CD4-positive, alpha-beta T cell treated with Interleukin-17A for 4 hours (primary cell): Measurements from ENCODE around the gene PTPRF.
A peak's percentile ranks its signal among the peaks of the same experiment; 100 is the strongest.
"Not testable (repeated sequence)": the region's sequence is repeated elsewhere in the genome, so short reads cannot be mapped to it uniquely, and the experiment has no call there.

ENCODE experiments used
- DNase-seq: peaks from one replicate; pipeline ENCODE4 v3.0.0-alpha.2; 2020; ENCODE audit warnings: mixed read lengths

Gene PTPRF

DNA sequence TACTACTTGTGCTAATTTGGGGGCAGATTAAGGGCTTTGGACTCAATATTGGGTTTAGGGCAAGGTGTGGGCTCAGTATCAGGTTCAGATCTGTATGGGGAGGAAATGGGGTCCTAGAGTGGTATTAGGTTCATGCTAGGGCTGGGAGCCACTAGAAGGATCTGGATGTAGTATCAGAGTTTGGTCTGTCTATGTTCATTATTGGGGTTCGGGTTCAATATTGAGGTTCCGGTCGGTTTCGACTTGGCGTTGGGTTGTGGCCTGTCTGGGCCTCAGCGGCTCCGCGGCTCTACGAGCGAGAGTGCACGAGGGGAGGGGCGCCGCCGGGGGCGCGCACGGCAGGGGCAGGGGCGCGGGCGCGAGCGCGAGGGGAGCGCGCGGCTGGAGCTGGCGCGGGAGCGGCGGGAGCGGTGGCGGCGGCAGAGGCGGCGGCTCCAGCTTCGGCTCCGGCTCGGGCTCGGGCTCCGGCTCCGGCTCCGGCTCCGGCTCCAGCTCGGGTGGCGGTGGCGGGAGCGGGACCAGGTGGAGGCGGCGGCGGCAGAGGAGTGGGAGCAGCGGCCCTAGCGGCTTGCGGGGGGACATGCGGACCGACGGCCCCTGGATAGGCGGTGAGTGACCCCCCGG is at the start of gene PTPRF:
Gene PTPRF, plus strand, starts transcription at position 401 of the 624 bp plus-strand sequence. CDS start 14,193 bp downstream, outside the sequence.
- DNase-seq, result peak; percentile 42

DNA sequence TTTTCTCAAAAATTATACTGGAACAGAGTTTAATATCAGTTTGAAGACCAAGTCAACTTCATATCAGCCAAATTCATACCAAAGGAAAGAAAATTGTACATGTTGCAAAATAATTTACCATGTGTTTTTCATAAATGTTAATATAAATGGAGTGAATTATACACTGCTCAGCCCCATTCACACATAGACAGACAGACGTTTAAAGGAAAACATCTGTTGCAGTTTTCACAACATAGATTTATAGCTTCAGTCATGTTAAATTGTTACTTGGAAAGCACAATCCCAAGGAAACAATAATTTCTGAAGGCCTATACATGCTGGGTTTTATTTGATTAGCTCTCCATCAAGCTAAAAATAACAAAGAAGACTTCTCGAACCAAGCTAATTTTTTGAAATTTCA is 49.2 kb upstream of the PTPRF start:
- DNase-seq, result no peak

DNA sequence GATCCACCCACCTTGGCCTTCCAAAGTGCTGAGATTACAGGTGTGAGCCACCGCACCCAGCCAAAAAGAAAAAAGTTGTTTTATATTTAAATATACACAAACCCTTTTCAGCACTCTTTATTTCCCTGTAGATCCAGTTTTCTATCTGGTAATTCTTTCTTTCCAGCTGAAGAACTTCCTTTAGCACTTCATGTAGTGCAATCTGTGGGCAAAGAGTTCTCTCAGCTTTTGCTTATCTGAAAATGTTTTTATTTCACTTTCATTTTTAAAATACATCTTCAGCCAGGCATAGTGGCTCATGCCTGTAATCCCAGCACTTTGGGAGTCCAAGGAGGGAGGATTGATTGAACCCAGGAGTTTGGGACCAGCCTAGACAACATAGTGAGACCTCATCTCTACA is 48.5 kb upstream of the PTPRF start:
- DNase-seq, result no peak

DNA sequence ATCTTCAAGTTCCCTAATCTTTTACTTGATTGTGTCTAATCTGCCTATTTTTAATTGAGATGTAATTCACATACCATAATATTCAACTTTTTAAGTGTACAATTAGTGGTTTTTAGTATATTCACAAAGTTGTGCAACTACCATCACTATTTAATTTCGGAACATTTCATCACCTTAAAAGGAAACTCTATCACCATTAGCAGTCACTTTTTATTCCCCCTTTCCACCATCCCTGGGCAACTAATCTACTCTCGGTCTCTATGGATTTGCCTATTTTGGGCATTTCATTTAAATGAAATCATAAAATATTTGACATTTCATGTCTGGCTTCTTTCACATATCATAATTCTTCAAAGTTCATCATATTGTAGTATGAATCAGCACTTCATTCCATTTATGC is 46.3 kb upstream of the PTPRF start:
- DNase-seq, result no peak

DNA sequence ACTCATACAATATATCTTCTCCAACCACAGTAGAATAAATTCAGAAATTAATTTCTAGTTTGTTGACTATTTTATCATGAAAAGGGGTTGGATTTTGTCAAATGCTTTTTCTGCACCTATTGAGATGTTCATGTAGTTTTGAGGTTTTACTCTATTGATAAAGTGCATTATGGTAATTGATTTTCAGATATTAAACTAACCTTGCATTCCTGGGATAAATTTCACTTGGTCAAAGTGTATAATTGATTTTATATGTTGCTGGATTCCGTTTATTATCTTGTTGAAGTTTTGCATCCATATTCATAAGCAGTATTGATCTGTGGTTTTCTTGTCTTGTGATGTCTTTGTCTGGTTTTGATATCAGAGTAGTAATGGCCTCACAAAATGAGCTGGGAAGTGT is 42.5 kb upstream of the PTPRF start:
- no peak for DNase-seq

DNA sequence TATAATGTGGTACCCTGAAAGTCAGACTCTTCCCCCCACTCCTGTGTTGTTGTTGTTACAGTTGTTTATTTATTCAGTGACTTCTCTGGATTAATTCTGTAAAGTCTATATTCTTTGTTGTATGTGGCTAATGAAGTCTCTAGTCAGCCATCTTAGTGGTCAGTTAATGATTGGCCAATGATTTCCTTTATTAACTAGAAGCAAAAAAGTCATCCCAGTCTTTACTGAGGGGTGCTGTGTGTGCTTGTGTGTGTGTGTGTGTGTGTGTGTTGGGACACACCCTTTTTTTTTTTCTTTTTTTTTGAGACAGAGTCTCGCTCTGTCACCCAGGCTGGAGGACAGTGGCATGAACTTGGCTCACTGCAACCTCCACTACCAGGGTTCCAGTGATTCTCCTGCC is 39.6 kb upstream of the PTPRF start:
- no peak for DNase-seq

DNA sequence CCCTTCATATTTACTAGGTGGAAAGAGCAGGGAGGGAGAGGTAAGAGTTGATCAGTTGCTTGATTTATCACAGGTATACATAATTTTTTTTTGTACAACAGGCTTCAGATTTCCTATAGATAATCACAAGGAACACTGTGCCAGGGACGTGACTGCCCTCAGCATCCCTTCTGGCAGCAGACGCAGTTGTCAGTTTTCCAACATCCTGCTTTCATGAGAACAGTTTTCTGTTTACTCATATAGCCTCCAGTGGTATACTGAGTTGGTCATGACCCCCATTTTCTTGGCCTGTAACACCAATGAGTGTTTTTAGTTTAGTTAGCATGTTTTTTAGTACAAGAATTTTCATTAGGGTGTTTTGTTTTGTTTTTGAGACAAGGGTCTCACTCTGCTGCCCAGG is 37.9 kb upstream of the PTPRF start:
- no peak for DNase-seq

DNA sequence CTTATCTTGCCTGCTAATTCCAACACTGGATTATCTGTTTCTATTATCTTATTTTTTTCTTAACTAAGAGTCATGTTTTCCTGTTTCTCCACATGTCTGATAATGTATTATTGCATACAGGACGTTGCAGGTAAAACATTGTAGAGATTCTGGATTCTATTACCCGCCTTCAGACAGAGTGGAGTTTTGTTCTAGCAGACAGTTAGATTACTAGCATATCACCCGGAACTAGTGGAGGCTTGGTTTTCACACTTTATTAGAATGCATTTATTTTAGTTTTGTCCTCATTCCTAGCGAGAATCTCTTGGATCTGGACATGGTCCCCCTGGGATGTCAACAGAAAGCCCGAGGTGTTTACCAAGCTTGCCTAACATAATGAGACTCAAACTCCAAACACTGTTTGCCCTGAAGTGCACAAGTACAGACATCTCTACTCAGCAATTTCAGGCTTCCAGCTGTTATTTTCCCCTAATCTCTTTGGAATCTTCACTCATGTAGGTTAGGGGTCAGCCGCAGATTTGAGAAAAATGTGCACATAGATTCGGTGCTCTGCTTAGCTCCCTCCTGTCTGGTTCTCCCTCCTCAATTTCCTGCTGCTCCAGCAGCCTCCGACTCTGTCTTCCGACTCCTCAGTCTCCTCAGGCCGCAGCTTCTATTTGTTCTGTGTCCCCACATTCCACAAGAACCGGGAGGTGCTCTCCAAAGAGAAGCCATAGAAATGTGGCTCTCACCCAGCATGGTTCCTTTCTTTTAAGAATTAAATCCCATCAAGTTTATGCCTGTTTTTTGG is 36.8 kb upstream of the PTPRF start:
- DNase-seq, result no peak

DNA sequence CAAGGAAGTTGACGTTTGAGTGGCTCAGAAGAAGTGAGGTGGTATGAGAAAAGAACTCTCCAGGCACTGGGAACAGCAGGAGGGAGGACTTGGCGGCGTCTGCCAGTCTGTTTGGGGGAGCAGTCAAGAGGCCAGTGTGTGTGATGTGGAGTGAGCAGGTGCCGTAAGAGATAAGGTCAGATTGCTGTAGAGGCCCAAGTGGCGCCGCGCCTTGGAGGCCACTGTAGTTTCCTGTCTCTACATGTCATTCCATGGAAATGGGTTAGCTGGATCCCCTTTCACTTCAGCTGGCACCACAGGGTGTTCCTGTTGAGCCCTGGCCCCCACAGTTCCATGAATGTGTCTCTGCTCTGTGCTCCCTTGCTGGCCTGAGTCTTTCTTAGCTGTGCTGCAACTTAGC is 35.5 kb upstream of the PTPRF start:
- no peak for DNase-seq

DNA sequence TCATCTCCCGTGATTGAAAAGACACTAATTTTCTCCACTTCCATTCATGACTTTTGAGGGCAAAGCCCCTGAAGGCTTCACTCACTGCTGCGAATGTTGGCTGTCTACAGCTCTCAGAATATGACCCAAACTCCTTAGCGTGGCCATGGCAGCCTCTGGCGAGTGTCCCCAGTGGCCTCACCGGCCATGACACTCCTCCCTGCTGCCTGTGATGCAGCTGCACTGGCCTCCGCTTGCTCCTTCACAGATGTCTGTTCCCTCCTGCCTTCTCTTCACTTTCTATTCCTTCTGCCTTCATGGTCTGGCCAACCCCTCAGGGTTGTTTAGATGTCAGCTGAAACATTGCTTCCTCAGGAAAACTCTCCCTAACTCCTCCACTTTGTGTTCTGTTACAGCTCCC is 30.8 kb upstream of the PTPRF start:
- no peak for DNase-seq

DNA sequence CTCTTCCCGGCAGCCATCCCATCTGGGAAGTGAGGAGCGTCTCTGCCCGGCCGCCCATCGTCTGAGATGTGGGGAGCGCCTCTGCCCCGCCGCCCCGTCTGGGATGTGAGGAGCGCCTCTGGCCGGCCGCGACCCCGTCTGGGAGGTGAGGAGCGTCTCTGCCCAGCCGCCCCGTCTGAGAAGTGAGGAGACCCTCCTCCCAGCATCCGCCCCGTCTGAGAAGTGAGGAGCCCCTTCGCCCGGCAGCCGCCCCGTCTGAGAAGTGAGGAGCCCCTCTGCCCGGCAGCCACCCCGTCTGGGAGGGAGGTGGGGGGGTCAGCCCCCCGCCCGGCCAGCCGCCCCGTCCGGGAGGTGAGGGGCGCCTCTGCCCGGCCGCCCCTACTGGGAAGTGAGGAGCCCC is 28.9 kb upstream of the PTPRF start:
- not testable (repeated sequence) for DNase-seq

DNA sequence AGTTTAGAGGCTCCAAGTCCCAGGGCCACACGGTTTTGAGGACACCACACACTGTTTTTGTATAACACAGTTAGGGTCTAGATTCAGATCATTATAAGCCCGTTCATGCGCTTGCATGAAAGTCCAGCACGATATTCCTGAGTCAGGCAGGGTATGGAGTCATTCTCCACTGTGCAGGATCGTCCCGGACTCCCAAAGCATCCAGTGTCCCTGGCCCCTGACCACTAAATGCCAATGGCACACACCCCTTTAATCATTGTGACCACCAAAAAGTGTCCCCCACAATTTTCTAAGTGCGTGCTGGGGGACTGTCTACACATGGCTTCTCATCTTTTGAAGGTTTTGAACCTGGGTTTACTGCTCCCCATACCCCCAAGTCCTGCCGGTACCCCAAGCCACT is 27.1 kb upstream of the PTPRF start:
- DNase-seq, result no peak

DNA sequence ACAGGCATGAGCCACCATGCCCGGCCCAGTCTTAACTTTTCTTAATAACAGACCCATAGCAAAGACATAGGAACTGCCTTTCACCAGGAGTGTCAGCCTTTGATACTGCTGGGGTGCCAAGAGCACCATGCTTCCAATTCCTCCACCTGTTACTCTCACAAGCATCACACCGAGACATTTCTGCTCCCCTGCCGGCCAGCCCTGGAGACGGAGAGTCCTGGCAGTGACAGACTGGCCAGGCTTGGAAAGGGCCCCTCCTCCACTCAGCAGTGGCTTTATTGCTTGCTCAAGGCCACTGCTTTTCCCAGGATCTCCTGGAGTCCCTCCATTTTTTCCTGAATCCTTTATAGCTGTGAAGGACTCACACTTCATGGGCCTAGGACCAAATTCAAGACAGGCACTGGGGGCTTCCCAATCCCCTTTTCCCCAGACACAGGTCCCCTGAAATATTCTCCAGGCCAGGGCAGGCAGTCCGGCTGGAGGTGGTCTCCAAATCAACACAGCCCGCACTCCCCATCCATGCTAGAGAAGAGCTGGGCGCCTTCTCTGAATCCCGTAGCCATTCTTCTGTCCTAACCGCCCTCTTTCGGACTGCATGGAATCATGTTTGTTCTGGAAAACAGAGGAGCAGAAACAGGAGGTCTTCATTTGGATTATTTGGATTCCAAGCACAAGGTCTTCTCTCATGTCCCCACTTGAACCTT is 25.5 kb upstream of the PTPRF start:
- DNase-seq, result no peak

DNA sequence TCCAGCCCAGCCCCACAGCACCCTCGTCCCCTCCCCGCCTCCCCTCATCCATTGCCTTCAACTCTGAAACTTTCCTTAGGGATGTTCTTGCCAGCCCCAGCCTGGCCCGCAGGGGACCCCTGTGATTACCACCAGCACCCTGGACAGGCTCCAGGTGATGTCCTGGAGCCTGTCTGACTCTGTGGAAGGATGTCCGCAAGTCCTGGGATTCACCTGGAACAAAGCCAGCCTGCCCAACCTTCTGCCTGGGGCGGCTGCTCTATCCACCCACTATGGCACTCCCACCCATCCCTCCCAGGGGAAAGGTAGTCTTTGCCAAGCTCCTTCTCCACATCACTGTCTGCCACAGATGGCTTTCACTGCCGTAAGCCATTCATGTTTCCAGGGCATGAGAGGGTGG is 24.4 kb upstream of the PTPRF start:
- DNase-seq, result no peak

DNA sequence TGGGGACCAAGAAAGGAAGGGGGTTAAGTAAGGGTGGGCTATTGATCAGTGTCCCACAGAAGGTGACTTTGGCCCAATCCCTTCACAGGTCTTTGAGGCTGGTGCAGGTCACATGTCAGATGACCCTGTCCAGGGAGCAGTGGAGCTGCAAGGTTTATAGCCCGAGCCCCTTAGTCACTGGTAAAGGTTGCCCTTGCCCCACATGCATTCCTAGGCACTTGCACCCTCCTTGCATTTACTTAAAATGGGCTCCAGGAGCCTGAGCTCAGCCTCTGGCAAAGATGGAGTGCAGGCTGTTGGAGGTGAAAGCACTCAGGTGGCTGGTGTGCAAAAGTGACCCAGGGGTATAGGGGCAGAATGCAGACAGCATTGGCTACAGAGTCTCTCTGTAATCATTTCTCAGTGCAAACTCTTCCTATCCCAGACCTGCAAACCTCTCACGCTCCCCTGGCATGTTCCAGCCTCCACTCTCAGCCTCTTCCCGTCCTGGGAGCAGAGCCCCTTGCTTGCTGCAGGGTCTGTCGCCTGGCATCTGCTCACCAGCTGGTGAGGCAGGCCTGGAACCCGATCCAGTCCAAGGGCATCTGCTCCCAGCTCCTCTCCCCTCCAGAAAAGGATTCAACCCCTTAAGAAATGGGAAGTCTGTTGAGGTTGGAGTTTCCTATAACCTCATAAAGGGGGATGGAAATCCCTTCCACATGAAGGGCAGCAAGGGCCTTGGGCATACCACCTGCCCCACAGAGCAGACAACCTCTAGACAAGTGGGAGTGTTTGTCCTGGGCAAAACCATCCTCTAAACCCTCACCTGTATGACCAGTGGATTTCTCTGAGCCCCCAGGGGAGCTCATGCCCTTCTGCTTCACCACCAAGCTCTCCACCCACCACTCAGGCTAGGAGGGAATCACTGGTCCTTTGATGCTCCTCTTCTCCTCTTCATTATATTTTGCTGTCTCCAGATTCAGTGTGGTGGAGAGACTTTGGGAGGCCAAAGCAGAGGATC is 23.1 kb upstream of the PTPRF start:
- DNase-seq, result no peak

DNA sequence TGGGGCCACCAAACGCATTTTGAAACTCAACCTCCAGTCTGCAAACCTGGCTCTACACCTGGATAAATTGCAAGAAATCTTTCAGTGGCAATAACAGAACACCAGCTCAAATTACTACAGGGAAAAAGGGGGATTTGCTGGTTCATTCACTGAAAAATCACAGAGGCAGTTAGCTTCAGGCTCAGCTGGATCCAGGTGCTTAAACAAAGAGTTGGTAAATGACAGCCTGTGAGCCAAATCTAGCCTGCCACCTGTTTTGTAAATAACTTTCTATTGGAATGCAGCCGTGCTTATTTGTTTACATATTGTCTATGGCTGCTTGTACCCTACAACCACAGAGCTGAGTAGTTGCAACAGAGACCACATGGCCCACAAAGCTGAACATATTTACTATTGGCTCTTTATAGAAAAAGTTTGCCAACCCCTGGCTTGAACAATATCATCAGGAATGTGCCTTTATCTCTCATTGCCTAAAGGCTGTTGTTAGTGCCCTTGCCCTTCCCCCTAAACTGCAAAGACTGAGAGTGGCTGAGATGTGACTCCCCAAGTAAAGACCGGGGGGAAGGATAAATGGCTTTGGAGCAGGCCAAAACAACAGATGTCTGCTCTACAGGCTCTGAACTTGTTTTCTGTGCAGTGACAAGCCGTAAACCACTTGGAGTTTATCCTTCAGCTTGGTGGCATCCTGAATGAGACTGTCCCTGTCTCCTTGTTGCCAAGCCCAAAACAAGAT is 21.5 kb upstream of the PTPRF start:
- no peak for DNase-seq

DNA sequence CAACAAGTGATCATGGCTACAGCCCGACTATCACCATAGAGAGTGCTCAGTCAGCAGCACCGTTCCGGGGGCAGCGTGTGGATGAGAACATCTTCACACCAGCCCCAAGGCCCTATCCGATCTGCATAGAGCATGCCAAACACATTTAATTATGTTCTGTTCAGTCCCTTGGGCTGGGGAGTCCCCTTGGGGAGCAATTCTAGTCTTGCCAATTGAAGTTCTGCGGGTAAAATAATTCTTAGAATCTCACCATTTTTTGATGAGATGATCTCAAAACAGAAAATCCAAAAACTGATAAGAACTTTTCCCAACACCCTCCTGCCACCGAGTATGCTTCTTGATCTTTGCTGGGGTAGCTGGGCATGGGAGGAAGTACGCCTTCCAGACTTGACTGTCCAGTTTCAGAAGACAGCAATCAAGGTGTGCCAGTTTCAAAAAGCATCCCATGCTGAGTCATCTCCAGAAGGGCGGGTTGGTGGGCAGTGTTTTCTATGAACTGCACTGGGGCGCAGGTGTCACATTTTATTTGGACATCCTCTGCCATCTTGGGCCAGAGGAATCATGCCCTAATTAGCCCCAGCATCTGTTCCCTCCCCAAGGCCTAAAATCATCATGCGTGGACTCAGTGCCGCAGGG is 20.8 kb upstream of the PTPRF start:
- no peak for DNase-seq

DNA sequence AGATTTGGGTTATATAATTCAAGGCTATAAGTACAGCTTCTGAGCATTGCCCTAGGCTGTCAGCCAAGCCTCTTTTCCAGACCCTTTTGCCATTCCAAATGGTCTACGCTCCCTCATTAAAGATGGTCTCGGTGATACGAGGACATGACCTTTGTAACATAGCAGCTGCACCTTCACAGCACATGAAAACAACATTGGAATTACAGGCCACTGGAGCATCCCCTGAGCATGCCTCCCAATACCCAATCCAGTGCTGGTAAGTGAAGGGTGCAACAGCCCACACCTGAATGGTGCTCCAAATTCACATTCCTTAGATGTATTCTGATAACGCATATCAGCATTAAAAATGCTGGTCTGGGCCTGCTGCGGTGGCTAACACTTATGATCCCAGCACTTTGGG is 20.1 kb upstream of the PTPRF start:
- no peak for DNase-seq

DNA sequence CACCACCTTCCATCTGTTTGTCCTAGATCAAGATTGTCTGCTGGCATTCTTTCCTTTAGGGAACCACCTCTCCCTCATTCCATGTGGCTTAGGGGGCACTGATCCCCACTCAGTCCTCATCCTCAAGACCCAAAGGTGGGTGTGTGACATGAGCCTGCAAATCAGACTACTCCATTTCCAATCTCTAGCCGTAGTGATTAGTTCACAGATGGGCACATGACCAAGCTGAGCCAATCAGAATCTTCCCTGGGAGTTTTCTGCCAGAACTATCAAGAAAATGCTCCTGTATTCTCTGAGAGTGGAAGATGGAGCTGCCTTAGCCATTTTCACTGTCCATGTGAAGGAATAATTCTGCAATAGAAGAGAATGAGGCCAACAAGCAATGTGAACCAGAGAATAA is 19.3 kb upstream of the PTPRF start:
- no peak for DNase-seq

DNA sequence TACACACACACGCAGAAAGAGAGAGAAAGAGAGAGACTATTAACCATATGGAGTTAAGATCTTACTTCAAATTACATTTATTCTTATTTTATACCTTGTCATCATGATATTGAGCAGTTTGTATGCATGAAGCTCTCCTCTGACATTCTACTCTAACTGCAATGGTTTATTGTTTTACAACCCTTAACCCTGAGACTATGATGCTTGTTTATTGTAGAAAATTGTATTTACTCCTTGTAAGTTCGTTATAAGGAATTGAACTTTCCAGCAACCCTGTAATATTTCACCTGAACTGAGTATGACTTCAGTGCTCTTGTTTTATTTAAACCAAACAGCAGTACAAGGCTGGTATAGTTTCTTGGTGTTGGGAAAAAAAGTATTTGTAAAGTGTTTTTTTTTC is 18.6 kb upstream of the PTPRF start:
- no peak for DNase-seq

DNA sequence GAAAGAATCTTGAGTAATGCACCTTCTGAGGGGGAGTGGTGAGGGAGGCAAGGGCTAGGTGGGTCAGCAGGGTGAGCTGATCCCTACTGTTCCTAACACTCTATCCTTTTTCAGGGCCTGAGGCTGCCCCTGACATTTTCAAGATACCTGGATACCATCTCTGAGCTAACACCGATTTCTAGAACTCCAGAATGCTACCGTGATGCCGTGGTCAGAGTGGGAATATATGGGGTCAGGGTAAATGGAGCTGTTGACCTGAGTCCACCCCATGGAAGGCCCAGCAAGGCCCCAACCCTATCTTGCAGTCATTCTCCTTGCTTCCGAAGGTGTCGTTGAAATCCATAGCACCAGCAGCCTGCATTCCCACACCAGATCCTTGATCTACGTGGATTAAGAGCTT is 18.0 kb upstream of the PTPRF start:
- no peak for DNase-seq
